ENCODE data around the gene CCDC71.

DNA sequence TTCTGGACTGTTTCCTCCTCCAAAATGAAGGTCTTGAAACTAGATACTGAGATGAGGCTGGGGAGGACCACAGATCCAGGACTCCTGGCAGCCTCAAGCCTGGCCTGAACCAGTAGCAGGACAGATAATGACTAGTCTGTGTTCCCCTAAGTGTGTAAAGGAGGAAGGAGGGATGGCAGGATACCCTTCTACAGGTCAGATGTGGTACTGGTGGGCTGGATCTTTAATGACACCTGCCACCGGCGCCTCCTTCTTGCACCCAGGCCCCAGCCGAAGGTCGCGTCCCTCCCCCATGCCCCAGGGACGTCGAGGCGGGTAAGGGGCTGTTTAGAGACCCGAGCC lies 46.1 kb downstream of the CCDC71 start:
- TF ChIP-seq, protein P1, sequence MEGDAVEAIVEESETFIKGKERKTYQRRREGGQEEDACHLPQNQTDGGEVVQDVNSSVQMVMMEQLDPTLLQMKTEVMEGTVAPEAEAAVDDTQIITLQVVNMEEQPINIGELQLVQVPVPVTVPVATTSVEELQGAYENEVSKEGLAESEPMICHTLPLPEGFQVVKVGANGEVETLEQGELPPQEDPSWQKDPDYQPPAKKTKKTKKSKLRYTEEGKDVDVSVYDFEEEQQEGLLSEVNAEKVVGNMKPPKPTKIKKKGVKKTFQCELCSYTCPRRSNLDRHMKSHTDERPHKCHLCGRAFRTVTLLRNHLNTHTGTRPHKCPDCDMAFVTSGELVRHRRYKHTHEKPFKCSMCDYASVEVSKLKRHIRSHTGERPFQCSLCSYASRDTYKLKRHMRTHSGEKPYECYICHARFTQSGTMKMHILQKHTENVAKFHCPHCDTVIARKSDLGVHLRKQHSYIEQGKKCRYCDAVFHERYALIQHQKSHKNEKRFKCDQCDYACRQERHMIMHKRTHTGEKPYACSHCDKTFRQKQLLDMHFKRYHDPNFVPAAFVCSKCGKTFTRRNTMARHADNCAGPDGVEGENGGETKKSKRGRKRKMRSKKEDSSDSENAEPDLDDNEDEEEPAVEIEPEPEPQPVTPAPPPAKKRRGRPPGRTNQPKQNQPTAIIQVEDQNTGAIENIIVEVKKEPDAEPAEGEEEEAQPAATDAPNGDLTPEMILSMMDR (IDR thresholded peaks at IDR 0.05; ENCODE audit: borderline replicate concordance, extremely low read depth, low read length, poor library complexity, severe bottlenecking): no peak
- TF ChIP-seq EZH2 (IDR thresholded peaks at IDR 0.05; ENCODE audit: borderline replicate concordance, low read depth, low read length, severe bottlenecking): no peak
